SK-N-SH (cell line): ENCODE data around the gene BAIAP3. TPM values are rescaled to one million over a fixed set of nuclear protein-coding genes. Genes with fewer than 3 reads are reported as not detected.

Experiments used
- CTCF ChIA-PET: fragments of 300-600, 350-600 bp; formaldehyde crosslinking; extraction: SDS; loops from one replicate; lab custom pipeline; 2021; lab: Yijun Ruan, JAX
- POLR2A ChIA-PET: fragments of 350-600 bp; sonication (Branson Sonifier 250); formaldehyde crosslinking; extraction: SDS; loops from one replicate; lab custom pipeline; 2020; ENCODE audit warnings: antibody characterized with exemption, inconsistent platforms; lab: Yijun Ruan, JAX
- DNase-seq: peaks from one replicate; pipeline ENCODE4 v3.0.0; 2012
- H2AFZ ChIP-seq: fragments of 200-600 bp; sonication (generic); 2 replicates; pipeline ENCODE4 v1.8.1; 2016; ENCODE audit warnings: antibody characterized with exemption, mild to moderate bottlenecking, low read depth
- H3F3A ChIP-seq: fragments of 200-600 bp; sonication (generic); replicated peaks from 2 replicates; pipeline ENCODE3; 2016; ENCODE audit warnings: antibody characterized with exemption, mild to moderate bottlenecking; ENCODE audit not compliant: insufficient read depth
- H3K27ac ChIP-seq, 2 experiments: fragments of 200-500 bp in 1 of 2; fragments of 200-600 bp in 1 of 2; sonication (Bioruptor generic) in 1 of 2; sonication (generic), shearing (Covaris generic) in 1 of 2; 2 replicates each; pipeline versions ENCODE4 v1.5.1 to v1.6.1; 2014 to 2016; ENCODE audit warnings: low read depth in 2 of 2, inconsistent platforms in 1 of 2, low read length in 1 of 2, mild to moderate bottlenecking in 1 of 2, mixed read lengths in 1 of 2
- H3K27me3 ChIP-seq: fragments of 200-600 bp; sonication (generic), shearing (Covaris generic); 2 replicates; pipeline ENCODE4 v1.6.1; 2016; ENCODE audit warnings: mixed run types; ENCODE audit not compliant: insufficient read depth
- H3K36me3 ChIP-seq, 2 experiments: fragments of 200-500 bp in 1 of 2; fragments of 200-600 bp in 1 of 2; sonication (Bioruptor generic) in 1 of 2; sonication (generic) in 1 of 2; replicated peaks in 1 of 2; 2 replicates each; pipeline versions ENCODE3 to v1.5.1; 2014 to 2016; ENCODE audit warnings: low read length in 1 of 2, mild to moderate bottlenecking in 1 of 2; ENCODE audit not compliant: insufficient read depth in 2 of 2, control insufficient read depth in 1 of 2
- H3K4me1 ChIP-seq, 2 experiments: fragments of 200-500 bp in 1 of 2; fragments of 200-600 bp in 1 of 2; sonication (Bioruptor generic) in 1 of 2; sonication (generic), shearing (Covaris generic) in 1 of 2; 2 replicates each; pipeline versions ENCODE4 v1.5.1 to v1.6.1; 2014 to 2016; ENCODE audit warnings: low read depth in 1 of 2, low read length in 1 of 2, mixed run types in 1 of 2; ENCODE audit not compliant: insufficient read depth in 2 of 2, control insufficient read depth in 1 of 2
- H3K4me2 ChIP-seq: fragments of 200-600 bp; sonication (generic), shearing (Covaris generic); 2 replicates; pipeline ENCODE4 v1.6.1; 2017; ENCODE audit warnings: mixed run types
- H3K4me3 ChIP-seq, 2 experiments: fragments of 200-500 bp in 1 of 2; fragments of 200-600 bp in 1 of 2; sonication (Bioruptor generic) in 1 of 2; sonication (generic), shearing (Covaris generic) in 1 of 2; 2 replicates each; pipeline versions ENCODE4 v1.5.1 to v1.8.1; 2014 to 2016; ENCODE audit warnings: low read depth in 2 of 2, inconsistent platforms in 1 of 2, low read length in 1 of 2, mild to moderate bottlenecking in 1 of 2, mixed read lengths in 1 of 2, moderate library complexity in 1 of 2
- H3K79me2 ChIP-seq: fragments of 200-600 bp; sonication (generic); 2 replicates; pipeline ENCODE4 v1.8.1; 2017; ENCODE audit warnings: mild to moderate bottlenecking; ENCODE audit not compliant: insufficient read depth
- H3K9ac ChIP-seq: fragments of 200-600 bp; sonication (generic); 2 replicates; pipeline ENCODE4 v1.6.1; 2017; ENCODE audit warnings: mixed run types
- H3K9me2 ChIP-seq: fragments of 200-600 bp; sonication (generic); 2 replicates; pipeline ENCODE4 v1.6.1; 2017; ENCODE audit warnings: mixed run types
- H3K9me3 ChIP-seq: fragments of 200-600 bp; sonication (generic); 2 replicates; pipeline ENCODE4 v1.6.1; 2017; ENCODE audit warnings: mixed run types, mild to moderate bottlenecking, moderate library complexity
- H4K20me1 ChIP-seq: fragments of 200-600 bp; sonication (generic); 2 replicates; pipeline ENCODE4 v1.6.1; 2017; ENCODE audit warnings: mild to moderate bottlenecking, mixed run types; ENCODE audit not compliant: insufficient read depth
- CHD2 ChIP-seq: fragments of 150-350 bp; IDR thresholded peaks from 2 replicates; pipeline ENCODE4 v1.6.1; 2018; ENCODE audit warnings: low read length; ENCODE audit not compliant: partially characterized antibody
- ELF1 ChIP-seq: IDR thresholded peaks from 2 replicates; pipeline ENCODE4 v1.4.0; 2012
- FOXJ3 ChIP-seq: sonication (generic); formaldehyde crosslinking; IDR thresholded peaks from 2 replicates; pipeline ENCODE4 v1.5.1; 2020; ENCODE audit warnings: mild to moderate bottlenecking, missing genetic modification reagents
- FOXM1 ChIP-seq: IDR thresholded peaks from 2 replicates; pipeline ENCODE4 v1.4.0; 2012; ENCODE audit warnings: low read depth, mild to moderate bottlenecking
- GATA2 ChIP-seq: sonication (generic); formaldehyde crosslinking; IDR thresholded peaks from 2 replicates; pipeline ENCODE4 v1.5.0; 2020; ENCODE audit warnings: mild to moderate bottlenecking, missing genetic modification reagents
- MEF2A ChIP-seq: IDR thresholded peaks from 2 replicates; pipeline ENCODE4 v1.4.0; 2012; ENCODE audit warnings: low read depth, borderline replicate concordance
- MXI1 ChIP-seq: IDR thresholded peaks from 2 replicates; pipeline ENCODE4 v1.6.1; 2012; ENCODE audit warnings: mild to moderate bottlenecking, low read depth, low read length, improper control_type of control experiment
- NRF1 ChIP-seq: IDR thresholded peaks from 2 replicates; pipeline ENCODE4 v1.6.1; 2012; ENCODE audit warnings: low read depth, mild to moderate bottlenecking, low read length
- POLR2AphosphoS5 ChIP-seq: IDR thresholded peaks from 2 replicates; pipeline ENCODE4 v1.6.1; 2012; ENCODE audit warnings: low read depth, low read length
- RAD21 ChIP-seq: IDR thresholded peaks from 2 replicates; pipeline ENCODE4 v1.6.1; 2012; ENCODE audit warnings: mild to moderate bottlenecking, low read length
- RXRA ChIP-seq: IDR thresholded peaks from 2 replicates; pipeline ENCODE4 v1.4.0; 2012; ENCODE audit warnings: low read depth, mild to moderate bottlenecking, borderline replicate concordance
- SIN3A ChIP-seq: IDR thresholded peaks from 2 replicates; pipeline ENCODE4 v1.6.1; 2012; ENCODE audit warnings: low read depth, mild to moderate bottlenecking, low read length, moderate library complexity, borderline replicate concordance
- SMC3 ChIP-seq: IDR thresholded peaks from 2 replicates; pipeline ENCODE4 v1.6.1; 2012; ENCODE audit warnings: low read depth, low read length, improper control_type of control experiment
- TAF1 ChIP-seq: IDR thresholded peaks from 2 replicates; pipeline ENCODE4 v1.6.1; 2012; ENCODE audit warnings: low read depth, mild to moderate bottlenecking, low read length, moderate library complexity, borderline replicate concordance
- TCF12 ChIP-seq: IDR thresholded peaks from 2 replicates; pipeline ENCODE4 v1.4.0; 2012
- WGBS: methylation state at CpG from one replicate; pipeline ENCODE4 v1.1.6; 2017; ENCODE audit warnings: low lambda C conversion rate; 5-methylcytosine and 5-hydroxymethylcytosine counted together
- polyA plus RNA-seq, 3 experiments: library from polyadenylated mRNA; depleted of rRNA; stranded (reverse); fragments of >200 nt; gene quantifications; 2 replicates each; pipeline ENCODE4 v1.2.3, GENCODE V29; 2012
- TF ChIP-seq, protein P1 (sequence below): IDR thresholded peaks from 2 replicates; pipeline ENCODE4 v1.6.1; 2012; ENCODE audit warnings: mild to moderate bottlenecking, low read depth, low read length, moderate library complexity
- TF ChIP-seq, protein P2 (sequence below): fragments of 150-350 bp; IDR thresholded peaks from 2 replicates; pipeline ENCODE4 v1.6.1; 2016; ENCODE audit warnings: mild to moderate bottlenecking, low read depth, low read length
- TF ChIP-seq, protein P3 (sequence below): IDR thresholded peaks from 2 replicates; pipeline ENCODE4 v1.4.0; 2012; ENCODE audit warnings: low read depth
- TF ChIP-seq, protein P4 (sequence below): fragments of 150-350 bp; IDR thresholded peaks from 2 replicates; pipeline ENCODE4 v1.6.1; 2017; ENCODE audit warnings: antibody characterized with exemption, low read length, low read depth, borderline replicate concordance

BAIAP3 gene
- polyA plus RNA-seq, 1 of the 3 experiments (the other 2 are of a cell fraction): 1.1 TPM

DNA sequence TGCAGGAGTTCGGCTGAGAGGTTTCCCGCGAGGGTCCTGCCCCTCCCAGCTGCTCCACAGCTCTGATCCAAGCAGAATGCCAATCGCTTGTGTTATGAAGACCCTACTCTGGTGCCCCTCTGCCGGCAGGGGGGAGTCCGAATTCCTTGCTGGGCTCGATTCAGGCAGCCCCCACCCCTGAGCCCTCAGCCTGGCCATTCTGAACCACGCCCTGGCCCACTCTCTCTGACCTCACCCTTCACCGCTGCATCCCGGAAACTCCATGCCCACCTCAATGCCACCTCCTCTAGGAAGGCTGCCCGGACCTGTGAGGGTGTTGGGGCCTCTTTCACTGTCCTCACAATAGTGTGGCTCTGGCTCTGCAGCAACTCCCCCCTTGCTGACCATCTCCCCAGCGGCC, 31.9 kb upstream of the BAIAP3 start:
- no peak for DNase-seq
- Histone ChIP-seq H3K4me3 (no peak overlapping the region), H3K9me3 (no peaks in the 10 kb centered on the region), H3K9ac (no peak overlapping the region), H3K27ac (no peak overlapping the region), H2AFZ (no peak overlapping the region), H3K4me1 (0 out of 4 replicates have a peak, but pooled peaks cover 0 to 3% of the 10 kb centered on the region in 2 experiments), H3K36me3 (no peaks in the 10 kb centered on the region), H3K79me2 (no peaks in the 10 kb centered on the region), H4K20me1 (no peaks in the 10 kb centered on the region), H3K27me3 (peaks cover 17% of the 10 kb centered on the region; the same call in 1 of the 2 replicates), H3F3A (peaks cover 7% of the 10 kb centered on the region), H3K4me2 (no peak overlapping the region), H3K9me2 (no peaks in the 10 kb centered on the region)
- WGBS: 57% methylated on average over 8 of the region's 12 CpGs
- ChIA-PET POLR2A (no interaction called here), CTCF (interaction anchor here (0.6 to 4.1 kb wide), 18 partner anchors 8 to 409 kb away, joined by 3 to 60 read pairs (median 4); partner anchors contain the start of gene UBE2I)
- TF ChIP-seq, protein P1, sequence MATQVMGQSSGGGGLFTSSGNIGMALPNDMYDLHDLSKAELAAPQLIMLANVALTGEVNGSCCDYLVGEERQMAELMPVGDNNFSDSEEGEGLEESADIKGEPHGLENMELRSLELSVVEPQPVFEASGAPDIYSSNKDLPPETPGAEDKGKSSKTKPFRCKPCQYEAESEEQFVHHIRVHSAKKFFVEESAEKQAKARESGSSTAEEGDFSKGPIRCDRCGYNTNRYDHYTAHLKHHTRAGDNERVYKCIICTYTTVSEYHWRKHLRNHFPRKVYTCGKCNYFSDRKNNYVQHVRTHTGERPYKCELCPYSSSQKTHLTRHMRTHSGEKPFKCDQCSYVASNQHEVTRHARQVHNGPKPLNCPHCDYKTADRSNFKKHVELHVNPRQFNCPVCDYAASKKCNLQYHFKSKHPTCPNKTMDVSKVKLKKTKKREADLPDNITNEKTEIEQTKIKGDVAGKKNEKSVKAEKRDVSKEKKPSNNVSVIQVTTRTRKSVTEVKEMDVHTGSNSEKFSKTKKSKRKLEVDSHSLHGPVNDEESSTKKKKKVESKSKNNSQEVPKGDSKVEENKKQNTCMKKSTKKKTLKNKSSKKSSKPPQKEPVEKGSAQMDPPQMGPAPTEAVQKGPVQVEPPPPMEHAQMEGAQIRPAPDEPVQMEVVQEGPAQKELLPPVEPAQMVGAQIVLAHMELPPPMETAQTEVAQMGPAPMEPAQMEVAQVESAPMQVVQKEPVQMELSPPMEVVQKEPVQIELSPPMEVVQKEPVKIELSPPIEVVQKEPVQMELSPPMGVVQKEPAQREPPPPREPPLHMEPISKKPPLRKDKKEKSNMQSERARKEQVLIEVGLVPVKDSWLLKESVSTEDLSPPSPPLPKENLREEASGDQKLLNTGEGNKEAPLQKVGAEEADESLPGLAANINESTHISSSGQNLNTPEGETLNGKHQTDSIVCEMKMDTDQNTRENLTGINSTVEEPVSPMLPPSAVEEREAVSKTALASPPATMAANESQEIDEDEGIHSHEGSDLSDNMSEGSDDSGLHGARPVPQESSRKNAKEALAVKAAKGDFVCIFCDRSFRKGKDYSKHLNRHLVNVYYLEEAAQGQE: no peak
- TF ChIP-seq MEF2A: no peak
- TF ChIP-seq ELF1: no peak

DNA sequence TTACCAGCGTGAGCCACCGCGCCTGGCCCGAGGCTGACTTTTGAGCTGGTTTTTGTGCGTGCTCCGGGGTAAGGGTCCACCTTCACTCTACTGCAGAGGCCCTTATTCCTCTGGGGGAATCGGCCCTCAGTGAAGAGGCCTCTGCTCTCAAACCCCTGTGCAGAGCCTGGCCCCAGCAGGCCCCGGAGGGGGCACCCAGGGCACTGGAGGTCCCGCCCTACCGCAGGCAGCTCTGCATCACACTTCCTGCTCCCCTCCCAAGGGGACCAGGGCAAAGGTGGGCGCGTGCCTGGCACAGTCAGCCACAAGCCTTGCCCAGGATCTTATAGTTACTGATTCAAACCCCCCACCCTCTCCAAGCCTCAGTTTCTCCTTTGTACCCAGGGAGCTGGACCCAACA, 27.6 kb upstream of the BAIAP3 start:
- no peak overlapping the region for H3K4me2 ChIP-seq
- H3K9me3 ChIP-seq: no peaks in the 10 kb centered on the region
- DNase-seq: no peak
- no peak overlapping the region for H3K27ac ChIP-seq
- peaks cover 4% of the 10 kb centered on the region for H3F3A ChIP-seq
- no peak overlapping the region for H3K4me3 ChIP-seq
- no peak overlapping the region for H2AFZ ChIP-seq
- H3K9ac ChIP-seq: no peak overlapping the region
- no peaks in the 10 kb centered on the region for H3K27me3 ChIP-seq
- 81% methylated on average over 10 of the region's 12 CpGs for WGBS
- TF ChIP-seq SMC3: no peak
- TF ChIP-seq, protein P2, sequence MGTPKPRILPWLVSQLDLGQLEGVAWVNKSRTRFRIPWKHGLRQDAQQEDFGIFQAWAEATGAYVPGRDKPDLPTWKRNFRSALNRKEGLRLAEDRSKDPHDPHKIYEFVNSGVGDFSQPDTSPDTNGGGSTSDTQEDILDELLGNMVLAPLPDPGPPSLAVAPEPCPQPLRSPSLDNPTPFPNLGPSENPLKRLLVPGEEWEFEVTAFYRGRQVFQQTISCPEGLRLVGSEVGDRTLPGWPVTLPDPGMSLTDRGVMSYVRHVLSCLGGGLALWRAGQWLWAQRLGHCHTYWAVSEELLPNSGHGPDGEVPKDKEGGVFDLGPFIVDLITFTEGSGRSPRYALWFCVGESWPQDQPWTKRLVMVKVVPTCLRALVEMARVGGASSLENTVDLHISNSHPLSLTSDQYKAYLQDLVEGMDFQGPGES: no peak
- TF ChIP-seq, protein P3, sequence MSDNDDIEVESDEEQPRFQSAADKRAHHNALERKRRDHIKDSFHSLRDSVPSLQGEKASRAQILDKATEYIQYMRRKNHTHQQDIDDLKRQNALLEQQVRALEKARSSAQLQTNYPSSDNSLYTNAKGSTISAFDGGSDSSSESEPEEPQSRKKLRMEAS: no peak
- TF ChIP-seq NRF1: no peak
- TF ChIP-seq FOXM1: no peak
- TF ChIP-seq TAF1: no peak
- TF ChIP-seq CHD2: no peak
- no peak for TF ChIP-seq RXRA
- TF ChIP-seq SIN3A: no peak
- no peak for TF ChIP-seq POLR2AphosphoS5
- no peak for TF ChIP-seq MXI1
- TF ChIP-seq FOXJ3 (CRISPR knock-in tag): no peak
- no peak for TF ChIP-seq RAD21
- no peak for TF ChIP-seq TCF12
- TF ChIP-seq, protein P4, sequence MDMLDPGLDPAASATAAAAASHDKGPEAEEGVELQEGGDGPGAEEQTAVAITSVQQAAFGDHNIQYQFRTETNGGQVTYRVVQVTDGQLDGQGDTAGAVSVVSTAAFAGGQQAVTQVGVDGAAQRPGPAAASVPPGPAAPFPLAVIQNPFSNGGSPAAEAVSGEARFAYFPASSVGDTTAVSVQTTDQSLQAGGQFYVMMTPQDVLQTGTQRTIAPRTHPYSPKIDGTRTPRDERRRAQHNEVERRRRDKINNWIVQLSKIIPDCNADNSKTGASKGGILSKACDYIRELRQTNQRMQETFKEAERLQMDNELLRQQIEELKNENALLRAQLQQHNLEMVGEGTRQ: no peak
- no peak for TF ChIP-seq GATA2 (CRISPR knock-in tag)
- ChIA-PET CTCF (no interaction called here), POLR2A (no interaction called here)
- H3K9me2 ChIP-seq: no peaks in the 10 kb centered on the region
- no peaks in the 10 kb centered on the region for H3K36me3 ChIP-seq
- peaks cover 0 to 7% of the 10 kb centered on the region in 2 experiments; a peak in 1 of 4 replicates for H3K4me1 ChIP-seq
- H4K20me1 ChIP-seq: peaks cover 10% of the 10 kb centered on the region
- peaks cover 10% of the 10 kb centered on the region for H3K79me2 ChIP-seq
